ENCODE results near the gene CCDC68.

DNA sequence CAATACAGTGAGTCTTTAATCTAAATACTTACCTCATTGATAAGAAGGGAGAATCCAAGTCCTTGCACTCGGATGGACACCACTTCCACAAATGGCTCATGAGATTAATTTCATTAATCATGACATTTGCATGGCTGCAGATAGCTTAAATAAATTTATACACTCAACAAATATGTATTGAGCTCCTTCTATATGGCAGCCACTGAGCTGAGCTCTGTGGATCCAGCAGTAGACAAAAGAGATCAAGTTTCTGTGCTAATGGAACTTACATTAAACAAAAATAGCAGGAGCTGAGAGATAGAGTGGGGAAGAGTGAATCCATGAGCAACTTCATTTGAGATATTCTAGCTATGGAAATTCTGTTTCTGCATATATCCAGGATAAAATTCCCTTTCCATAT, 86.6 kb downstream of the CCDC68 start:
- TF ChIP-seq TEAD4 (IDR thresholded peaks at IDR 0.05; ENCODE audit: low read depth, low read length) (no peak), ASH2L (IDR thresholded peaks at IDR 0.05; ENCODE audit: low read length) (no peak), FOSL1 (IDR thresholded peaks at IDR 0.05; ENCODE audit: insufficient read depth, low read depth, low read length) (no peak), RBBP5 (IDR thresholded peaks at IDR 0.05; ENCODE audit: borderline replicate concordance, low read depth, low read length) (no peak), POLR2AphosphoS5 (IDR thresholded peaks at IDR 0.05; ENCODE audit: low read depth, low read length) (no peak), CREB1 (IDR thresholded peaks at IDR 0.05) (no peak), POLR2A (IDR thresholded peaks at IDR 0.05; ENCODE audit: control extremely low read depth in 1 of 2, low read depth in 2 of 2, low read length in 2 of 2) (no peak), SAP30 (IDR thresholded peaks at IDR 0.05; ENCODE audit: insufficient read depth, insufficient replicate concordance, low read length) (no peak)
- TF ChIP-seq, protein P1, sequence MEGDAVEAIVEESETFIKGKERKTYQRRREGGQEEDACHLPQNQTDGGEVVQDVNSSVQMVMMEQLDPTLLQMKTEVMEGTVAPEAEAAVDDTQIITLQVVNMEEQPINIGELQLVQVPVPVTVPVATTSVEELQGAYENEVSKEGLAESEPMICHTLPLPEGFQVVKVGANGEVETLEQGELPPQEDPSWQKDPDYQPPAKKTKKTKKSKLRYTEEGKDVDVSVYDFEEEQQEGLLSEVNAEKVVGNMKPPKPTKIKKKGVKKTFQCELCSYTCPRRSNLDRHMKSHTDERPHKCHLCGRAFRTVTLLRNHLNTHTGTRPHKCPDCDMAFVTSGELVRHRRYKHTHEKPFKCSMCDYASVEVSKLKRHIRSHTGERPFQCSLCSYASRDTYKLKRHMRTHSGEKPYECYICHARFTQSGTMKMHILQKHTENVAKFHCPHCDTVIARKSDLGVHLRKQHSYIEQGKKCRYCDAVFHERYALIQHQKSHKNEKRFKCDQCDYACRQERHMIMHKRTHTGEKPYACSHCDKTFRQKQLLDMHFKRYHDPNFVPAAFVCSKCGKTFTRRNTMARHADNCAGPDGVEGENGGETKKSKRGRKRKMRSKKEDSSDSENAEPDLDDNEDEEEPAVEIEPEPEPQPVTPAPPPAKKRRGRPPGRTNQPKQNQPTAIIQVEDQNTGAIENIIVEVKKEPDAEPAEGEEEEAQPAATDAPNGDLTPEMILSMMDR (IDR thresholded peaks at IDR 0.05; ENCODE audit: control extremely low read depth in 1 of 3, insufficient read depth in 1 of 3, low read depth in 1 of 3, low read length in 3 of 3) = no peak
- TF ChIP-seq, protein P2, sequence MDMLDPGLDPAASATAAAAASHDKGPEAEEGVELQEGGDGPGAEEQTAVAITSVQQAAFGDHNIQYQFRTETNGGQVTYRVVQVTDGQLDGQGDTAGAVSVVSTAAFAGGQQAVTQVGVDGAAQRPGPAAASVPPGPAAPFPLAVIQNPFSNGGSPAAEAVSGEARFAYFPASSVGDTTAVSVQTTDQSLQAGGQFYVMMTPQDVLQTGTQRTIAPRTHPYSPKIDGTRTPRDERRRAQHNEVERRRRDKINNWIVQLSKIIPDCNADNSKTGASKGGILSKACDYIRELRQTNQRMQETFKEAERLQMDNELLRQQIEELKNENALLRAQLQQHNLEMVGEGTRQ (IDR thresholded peaks at IDR 0.05; ENCODE audit: low read length) = no peak
- TF ChIP-seq, protein P3, sequence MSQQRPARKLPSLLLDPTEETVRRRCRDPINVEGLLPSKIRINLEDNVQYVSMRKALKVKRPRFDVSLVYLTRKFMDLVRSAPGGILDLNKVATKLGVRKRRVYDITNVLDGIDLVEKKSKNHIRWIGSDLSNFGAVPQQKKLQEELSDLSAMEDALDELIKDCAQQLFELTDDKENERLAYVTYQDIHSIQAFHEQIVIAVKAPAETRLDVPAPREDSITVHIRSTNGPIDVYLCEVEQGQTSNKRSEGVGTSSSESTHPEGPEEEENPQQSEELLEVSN (IDR thresholded peaks at IDR 0.05) = no peak
- TF ChIP-seq, protein P4, sequence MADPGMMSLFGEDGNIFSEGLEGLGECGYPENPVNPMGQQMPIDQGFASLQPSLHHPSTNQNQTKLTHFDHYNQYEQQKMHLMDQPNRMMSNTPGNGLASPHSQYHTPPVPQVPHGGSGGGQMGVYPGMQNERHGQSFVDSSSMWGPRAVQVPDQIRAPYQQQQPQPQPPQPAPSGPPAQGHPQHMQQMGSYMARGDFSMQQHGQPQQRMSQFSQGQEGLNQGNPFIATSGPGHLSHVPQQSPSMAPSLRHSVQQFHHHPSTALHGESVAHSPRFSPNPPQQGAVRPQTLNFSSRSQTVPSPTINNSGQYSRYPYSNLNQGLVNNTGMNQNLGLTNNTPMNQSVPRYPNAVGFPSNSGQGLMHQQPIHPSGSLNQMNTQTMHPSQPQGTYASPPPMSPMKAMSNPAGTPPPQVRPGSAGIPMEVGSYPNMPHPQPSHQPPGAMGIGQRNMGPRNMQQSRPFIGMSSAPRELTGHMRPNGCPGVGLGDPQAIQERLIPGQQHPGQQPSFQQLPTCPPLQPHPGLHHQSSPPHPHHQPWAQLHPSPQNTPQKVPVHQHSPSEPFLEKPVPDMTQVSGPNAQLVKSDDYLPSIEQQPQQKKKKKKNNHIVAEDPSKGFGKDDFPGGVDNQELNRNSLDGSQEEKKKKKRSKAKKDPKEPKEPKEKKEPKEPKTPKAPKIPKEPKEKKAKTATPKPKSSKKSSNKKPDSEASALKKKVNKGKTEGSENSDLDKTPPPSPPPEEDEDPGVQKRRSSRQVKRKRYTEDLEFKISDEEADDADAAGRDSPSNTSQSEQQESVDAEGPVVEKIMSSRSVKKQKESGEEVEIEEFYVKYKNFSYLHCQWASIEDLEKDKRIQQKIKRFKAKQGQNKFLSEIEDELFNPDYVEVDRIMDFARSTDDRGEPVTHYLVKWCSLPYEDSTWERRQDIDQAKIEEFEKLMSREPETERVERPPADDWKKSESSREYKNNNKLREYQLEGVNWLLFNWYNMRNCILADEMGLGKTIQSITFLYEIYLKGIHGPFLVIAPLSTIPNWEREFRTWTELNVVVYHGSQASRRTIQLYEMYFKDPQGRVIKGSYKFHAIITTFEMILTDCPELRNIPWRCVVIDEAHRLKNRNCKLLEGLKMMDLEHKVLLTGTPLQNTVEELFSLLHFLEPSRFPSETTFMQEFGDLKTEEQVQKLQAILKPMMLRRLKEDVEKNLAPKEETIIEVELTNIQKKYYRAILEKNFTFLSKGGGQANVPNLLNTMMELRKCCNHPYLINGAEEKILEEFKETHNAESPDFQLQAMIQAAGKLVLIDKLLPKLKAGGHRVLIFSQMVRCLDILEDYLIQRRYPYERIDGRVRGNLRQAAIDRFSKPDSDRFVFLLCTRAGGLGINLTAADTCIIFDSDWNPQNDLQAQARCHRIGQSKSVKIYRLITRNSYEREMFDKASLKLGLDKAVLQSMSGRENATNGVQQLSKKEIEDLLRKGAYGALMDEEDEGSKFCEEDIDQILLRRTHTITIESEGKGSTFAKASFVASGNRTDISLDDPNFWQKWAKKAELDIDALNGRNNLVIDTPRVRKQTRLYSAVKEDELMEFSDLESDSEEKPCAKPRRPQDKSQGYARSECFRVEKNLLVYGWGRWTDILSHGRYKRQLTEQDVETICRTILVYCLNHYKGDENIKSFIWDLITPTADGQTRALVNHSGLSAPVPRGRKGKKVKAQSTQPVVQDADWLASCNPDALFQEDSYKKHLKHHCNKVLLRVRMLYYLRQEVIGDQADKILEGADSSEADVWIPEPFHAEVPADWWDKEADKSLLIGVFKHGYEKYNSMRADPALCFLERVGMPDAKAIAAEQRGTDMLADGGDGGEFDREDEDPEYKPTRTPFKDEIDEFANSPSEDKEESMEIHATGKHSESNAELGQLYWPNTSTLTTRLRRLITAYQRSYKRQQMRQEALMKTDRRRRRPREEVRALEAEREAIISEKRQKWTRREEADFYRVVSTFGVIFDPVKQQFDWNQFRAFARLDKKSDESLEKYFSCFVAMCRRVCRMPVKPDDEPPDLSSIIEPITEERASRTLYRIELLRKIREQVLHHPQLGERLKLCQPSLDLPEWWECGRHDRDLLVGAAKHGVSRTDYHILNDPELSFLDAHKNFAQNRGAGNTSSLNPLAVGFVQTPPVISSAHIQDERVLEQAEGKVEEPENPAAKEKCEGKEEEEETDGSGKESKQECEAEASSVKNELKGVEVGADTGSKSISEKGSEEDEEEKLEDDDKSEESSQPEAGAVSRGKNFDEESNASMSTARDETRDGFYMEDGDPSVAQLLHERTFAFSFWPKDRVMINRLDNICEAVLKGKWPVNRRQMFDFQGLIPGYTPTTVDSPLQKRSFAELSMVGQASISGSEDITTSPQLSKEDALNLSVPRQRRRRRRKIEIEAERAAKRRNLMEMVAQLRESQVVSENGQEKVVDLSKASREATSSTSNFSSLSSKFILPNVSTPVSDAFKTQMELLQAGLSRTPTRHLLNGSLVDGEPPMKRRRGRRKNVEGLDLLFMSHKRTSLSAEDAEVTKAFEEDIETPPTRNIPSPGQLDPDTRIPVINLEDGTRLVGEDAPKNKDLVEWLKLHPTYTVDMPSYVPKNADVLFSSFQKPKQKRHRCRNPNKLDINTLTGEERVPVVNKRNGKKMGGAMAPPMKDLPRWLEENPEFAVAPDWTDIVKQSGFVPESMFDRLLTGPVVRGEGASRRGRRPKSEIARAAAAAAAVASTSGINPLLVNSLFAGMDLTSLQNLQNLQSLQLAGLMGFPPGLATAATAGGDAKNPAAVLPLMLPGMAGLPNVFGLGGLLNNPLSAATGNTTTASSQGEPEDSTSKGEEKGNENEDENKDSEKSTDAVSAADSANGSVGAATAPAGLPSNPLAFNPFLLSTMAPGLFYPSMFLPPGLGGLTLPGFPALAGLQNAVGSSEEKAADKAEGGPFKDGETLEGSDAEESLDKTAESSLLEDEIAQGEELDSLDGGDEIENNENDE (IDR thresholded peaks at IDR 0.05; ENCODE audit: insufficient replicate concordance, low read length) = no peak

Data from H1 (cell line).